NT2/D1 (cell line): Measurements from ENCODE around the gene XCL2.

ENCODE experiments used
- DNase-seq: peaks from one replicate; pipeline ENCODE4 v3.0.0-alpha.2; 2011; ENCODE audit warnings: low read depth, low spot score
- H3K27me3 ChIP-seq: 2 replicates; pipeline ENCODE4 v1.6.0; 2011; ENCODE audit warnings: mild to moderate bottlenecking; ENCODE audit not compliant: insufficient read length, insufficient read depth
- H3K36me3 ChIP-seq: 2 replicates; pipeline ENCODE4 v1.6.1; 2011; ENCODE audit warnings: mild to moderate bottlenecking, low read length, mixed read lengths; ENCODE audit not compliant: insufficient read depth, insufficient read length
- H3K4me1 ChIP-seq: 2 replicates; pipeline ENCODE4 v1.5.1; 2011; ENCODE audit not compliant: insufficient read depth, insufficient read length
- H3K4me3 ChIP-seq: 2 replicates; pipeline ENCODE4 v1.5.1; 2011; ENCODE audit warnings: low read depth; ENCODE audit not compliant: insufficient read length
- H3K9ac ChIP-seq: 2 replicates; pipeline ENCODE4 v1.6.0; 2011; ENCODE audit warnings: low read depth; ENCODE audit not compliant: insufficient read length
- H3K9me3 ChIP-seq: 2 replicates; pipeline ENCODE4 v1.5.1; 2011; ENCODE audit warnings: mild to moderate bottlenecking, low read length; ENCODE audit not compliant: insufficient read depth
- SUZ12 ChIP-seq: IDR thresholded peaks from 2 replicates; pipeline ENCODE4 v1.6.1; 2011; ENCODE audit not compliant: insufficient read length, insufficient read depth; ENCODE audit errors: extremely low read depth
- YY1 ChIP-seq: IDR thresholded peaks from 2 replicates; pipeline ENCODE4 v1.6.1; 2011; ENCODE audit not compliant: insufficient read length, insufficient read depth
- ZNF274 ChIP-seq: IDR thresholded peaks from 2 replicates; pipeline ENCODE4 v1.6.1; 2011; ENCODE audit warnings: mild to moderate bottlenecking, low read depth, low read length

The XCL2 gene

DNA sequence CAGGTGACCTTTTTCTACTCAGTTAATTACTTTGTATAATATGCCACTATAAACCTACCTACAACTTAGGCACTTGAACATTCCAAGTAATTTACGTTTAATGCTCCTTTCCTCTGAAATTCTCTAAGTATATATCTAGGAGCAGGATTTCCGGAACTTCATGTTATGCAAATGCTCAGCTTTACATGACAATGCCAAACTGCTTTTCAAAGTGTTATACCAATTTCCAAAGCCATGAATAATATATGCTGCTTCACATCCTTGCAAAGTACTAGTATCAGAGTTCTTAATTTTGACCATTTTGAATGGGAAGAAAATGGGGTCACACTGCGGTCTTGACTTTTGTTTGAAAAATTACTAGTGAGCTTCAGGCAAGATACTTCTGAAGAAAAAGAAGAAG is 26.9 kb upstream of the XCL2 start:
- Histone ChIP-seq H3K4me3 (no peak overlapping the region), H3K36me3 (no peaks in the 10 kb centered on the region), H3K4me1 (no peaks in the 10 kb centered on the region), H3K9me3 (no peaks in the 10 kb centered on the region), H3K9ac (no peak overlapping the region), H3K27me3 (no peaks in the 10 kb centered on the region)
- TF ChIP-seq SUZ12, result no peak
- no peak for TF ChIP-seq YY1
- no peak for TF ChIP-seq ZNF274
- no peak for DNase-seq

DNA sequence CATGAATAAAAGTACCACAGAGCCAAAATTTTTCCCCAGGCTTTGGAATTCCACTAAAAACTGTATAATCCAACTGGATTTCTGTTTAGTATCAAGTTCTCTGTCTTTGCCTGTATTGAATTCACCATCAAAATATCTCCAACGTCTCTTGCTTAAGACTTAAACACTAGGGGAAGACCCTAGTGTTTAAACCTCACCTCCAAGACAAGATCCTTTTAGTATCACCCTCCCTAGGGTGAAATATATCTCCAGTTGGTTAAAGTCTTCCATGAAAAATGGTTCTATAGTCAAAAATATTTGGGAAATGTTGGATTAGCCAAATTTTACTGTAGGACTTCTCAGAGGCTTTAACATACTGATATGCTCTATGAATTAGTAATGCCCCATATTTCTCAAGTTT is 24.5 kb upstream of the XCL2 start:
- Histone ChIP-seq H3K36me3 (no peaks in the 10 kb centered on the region), H3K27me3 (no peaks in the 10 kb centered on the region), H3K4me1 (no peaks in the 10 kb centered on the region), H3K9ac (no peak overlapping the region), H3K9me3 (no peaks in the 10 kb centered on the region), H3K4me3 (no peak overlapping the region)
- TF ChIP-seq ZNF274 (no peak), SUZ12 (no peak), YY1 (no peak)
- DNase-seq, result no peak

DNA sequence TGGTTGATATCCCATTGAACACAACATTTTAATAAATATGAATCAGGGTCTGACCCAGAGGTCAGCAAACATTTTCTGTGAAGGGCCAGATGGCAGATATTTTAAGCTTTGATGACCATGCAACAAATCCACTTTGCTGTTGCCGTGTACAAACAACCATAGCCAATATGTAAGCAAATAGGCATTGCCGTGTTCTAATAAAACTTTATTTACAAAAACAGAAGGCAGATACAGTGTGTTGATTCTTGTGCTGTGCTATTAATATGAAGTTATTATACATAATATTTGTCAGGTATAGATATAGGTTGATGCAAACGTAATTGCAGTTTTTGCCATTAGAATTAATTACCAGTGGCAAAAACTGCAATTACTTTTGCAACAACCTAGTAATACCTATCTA is 23.8 kb upstream of the XCL2 start:
- Histone ChIP-seq H3K4me3 (no peak overlapping the region), H3K4me1 (no peaks in the 10 kb centered on the region), H3K27me3 (no peaks in the 10 kb centered on the region), H3K36me3 (no peaks in the 10 kb centered on the region), H3K9me3 (no peaks in the 10 kb centered on the region), H3K9ac (no peak overlapping the region)
- no peak for DNase-seq
- TF ChIP-seq YY1 (no peak), SUZ12 (no peak), ZNF274 (no peak)

DNA sequence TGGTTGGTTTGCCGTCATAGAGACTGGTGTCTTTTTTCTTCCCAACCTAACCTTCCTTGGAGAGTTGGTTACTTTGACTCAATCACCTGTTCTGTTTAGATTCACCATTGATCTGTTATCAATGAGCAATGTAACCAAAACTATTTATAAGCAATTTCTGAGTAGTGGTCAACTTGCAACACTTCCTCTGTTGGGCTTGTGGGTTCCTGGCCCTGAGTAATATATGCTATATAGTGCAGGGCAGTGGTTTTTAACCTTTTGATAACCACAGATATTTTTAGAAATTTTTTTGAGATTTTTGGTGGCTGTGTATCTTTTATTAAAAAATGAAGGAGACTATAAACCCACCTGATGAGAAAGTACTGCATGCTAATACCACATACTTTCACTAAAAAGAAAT is 23.2 kb upstream of the XCL2 start:
- no peak for DNase-seq

DNA sequence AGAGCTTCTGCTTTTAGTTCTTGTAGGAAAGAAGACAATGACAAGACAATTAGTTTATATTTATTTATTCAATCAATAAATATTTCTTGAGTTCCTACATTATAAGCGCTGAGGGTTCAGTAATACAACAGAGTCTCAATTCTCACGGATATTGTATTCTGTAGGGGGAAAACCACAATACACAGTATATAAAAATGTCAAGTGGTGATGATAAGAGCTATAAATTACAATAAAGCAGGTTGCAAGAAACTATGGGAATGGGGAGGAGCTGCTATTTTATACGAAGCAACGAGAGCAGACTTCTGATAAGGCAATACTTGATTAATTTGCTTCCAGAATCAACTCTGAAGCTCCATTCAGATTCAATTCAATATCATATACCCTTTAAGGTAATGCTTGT is 22.0 kb upstream of the XCL2 start:
- DNase-seq, result no peak
- H3K9me3 ChIP-seq, result no peaks in the 10 kb centered on the region
- H3K4me1 ChIP-seq, result no peaks in the 10 kb centered on the region
- no peaks in the 10 kb centered on the region for H3K36me3 ChIP-seq
- no peaks in the 10 kb centered on the region for H3K27me3 ChIP-seq
- H3K4me3 ChIP-seq, result no peak overlapping the region
- H3K9ac ChIP-seq, result no peak overlapping the region
- TF ChIP-seq YY1 (no peak), SUZ12 (no peak), ZNF274 (no peak)

More for the DNA sequence above, 23.2 kb upstream of the XCL2 start:
- H3K36me3 ChIP-seq, result no peaks in the 10 kb centered on the region
- no peak for TF ChIP-seq ZNF274
- no peak for TF ChIP-seq SUZ12
- TF ChIP-seq YY1, result no peak
- no peaks in the 10 kb centered on the region for H3K27me3 ChIP-seq
- no peaks in the 10 kb centered on the region for H3K4me1 ChIP-seq
- no peak overlapping the region for H3K9ac ChIP-seq
- H3K9me3 ChIP-seq, result no peaks in the 10 kb centered on the region
- H3K4me3 ChIP-seq, result no peak overlapping the region

DNA sequence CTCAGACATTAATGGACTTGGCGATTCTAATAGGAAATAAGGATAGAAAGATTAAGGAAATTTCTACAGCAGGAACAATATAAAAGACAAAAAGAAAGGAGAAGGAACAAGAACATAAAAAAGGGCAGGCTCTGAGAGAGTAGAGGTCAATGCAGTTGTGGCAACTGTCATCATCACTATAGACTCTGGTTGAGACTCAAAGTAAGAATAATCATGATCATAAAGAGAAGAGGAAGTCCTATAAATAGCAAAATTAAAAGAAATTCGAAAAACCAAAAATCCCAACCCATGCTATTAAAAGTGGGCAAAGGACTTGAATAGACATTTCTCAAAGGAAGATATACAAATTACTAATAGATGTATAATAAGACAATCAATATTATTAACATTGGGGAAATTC is 18.2 kb upstream of the XCL2 start:
- DNase-seq, result no peak
- TF ChIP-seq ZNF274, result no peak
- no peak for TF ChIP-seq YY1
- no peak for TF ChIP-seq SUZ12
- Histone ChIP-seq H3K9me3 (no peaks in the 10 kb centered on the region), H3K4me1 (no peaks in the 10 kb centered on the region), H3K27me3 (no peaks in the 10 kb centered on the region), H3K4me3 (no peak overlapping the region), H3K36me3 (no peaks in the 10 kb centered on the region), H3K9ac (no peak overlapping the region)

DNA sequence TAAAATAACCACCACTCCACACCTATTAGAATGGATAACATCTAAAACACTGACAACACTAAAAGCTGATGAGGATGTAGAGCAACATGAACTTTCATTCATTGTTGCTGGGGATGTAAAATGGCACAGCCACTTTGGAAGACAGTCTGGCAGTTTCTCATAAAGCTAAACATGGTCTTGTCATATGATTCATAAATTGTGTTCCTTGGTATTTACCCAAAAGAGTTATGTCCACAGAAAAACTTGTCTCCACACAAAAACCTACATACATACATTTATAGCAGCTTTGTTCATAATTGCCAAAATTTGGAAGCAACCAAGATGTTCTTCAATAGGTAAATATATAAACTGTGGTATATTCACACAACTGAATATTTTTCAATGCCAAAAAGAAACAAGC is 16.6 kb upstream of the XCL2 start:
- no peak overlapping the region for H3K9ac ChIP-seq
- no peaks in the 10 kb centered on the region for H3K27me3 ChIP-seq
- H3K9me3 ChIP-seq, result no peaks in the 10 kb centered on the region
- no peaks in the 10 kb centered on the region for H3K4me1 ChIP-seq
- H3K36me3 ChIP-seq, result no peaks in the 10 kb centered on the region
- DNase-seq, result no peak
- no peak overlapping the region for H3K4me3 ChIP-seq
- TF ChIP-seq SUZ12, result no peak
- TF ChIP-seq YY1, result no peak
- TF ChIP-seq ZNF274, result no peak

DNA sequence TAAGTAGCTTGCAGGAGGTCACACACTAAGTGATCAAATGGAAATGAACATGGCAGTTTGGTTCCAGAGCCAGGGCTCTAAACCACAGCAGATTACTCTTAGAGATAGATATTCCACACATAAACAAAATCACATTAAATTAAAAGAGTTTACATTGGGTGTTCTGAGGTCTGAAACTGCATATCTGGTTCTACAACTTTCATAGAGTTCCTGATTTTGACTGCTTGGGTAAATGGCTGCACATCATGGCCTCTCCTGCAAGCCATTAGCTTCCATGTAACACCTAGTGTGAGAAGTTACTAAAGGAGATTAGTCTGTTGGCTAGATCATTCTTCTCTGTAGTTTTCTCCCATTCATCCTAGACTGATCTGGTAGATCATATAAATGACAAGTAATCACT is 12.8 kb upstream of the XCL2 start:
- TF ChIP-seq YY1 (no peak), ZNF274 (no peak), SUZ12 (no peak)
- Histone ChIP-seq H3K27me3 (no peaks in the 10 kb centered on the region), H3K9ac (no peak overlapping the region), H3K4me1 (no peaks in the 10 kb centered on the region), H3K9me3 (no peaks in the 10 kb centered on the region), H3K4me3 (no peak overlapping the region), H3K36me3 (no peaks in the 10 kb centered on the region)
- DNase-seq, result no peak
